Kidney epithelial cell (primary cell): ENCODE measurements around the gene TBC1D21. TPM values are rescaled to one million over a fixed set of nuclear protein-coding genes. Genes with fewer than 3 reads are reported as not detected.

Experiments
- DNase-seq: peaks from one replicate; pipeline ENCODE4 v3.0.0-alpha.2; 2010; ENCODE audit warnings: low read depth
- H3K27me3 ChIP-seq: 2 replicates; pipeline ENCODE4 v1.6.0; 2011; ENCODE audit warnings: low read length; ENCODE audit not compliant: control insufficient read depth, insufficient read depth
- H3K36me3 ChIP-seq: 2 replicates; pipeline ENCODE4 v1.5.1; 2011; ENCODE audit warnings: low read length; ENCODE audit not compliant: control insufficient read depth, insufficient read depth
- H3K4me3 ChIP-seq: 2 replicates; pipeline ENCODE4 v1.5.1; 2011; ENCODE audit warnings: low read depth, mild to moderate bottlenecking, control low read depth, low read length
- CTCF ChIP-seq: IDR thresholded peaks from 2 replicates; pipeline ENCODE4 v1.5.1; 2011; ENCODE audit warnings: mild to moderate bottlenecking, moderate library complexity, low read length, control low read depth, inconsistent platforms; ENCODE audit not compliant: insufficient read depth, poor library complexity, severe bottlenecking
- total RNA-seq: library from RNA; depleted of rRNA; stranded (reverse); fragments of >200 nt; gene quantifications from 2 replicates; pipeline ENCODE4 v1.2.3, GENCODE V29; 2015

The TBC1D21 gene
- total RNA-seq, 1 donor from 2014 or later = not detected

GRCh38 chr15:73838831-73839426, 34.4 kb upstream of the TBC1D21 start:
- Histone ChIP-seq H3K4me3 (no peak overlapping the region), H3K36me3 (no peaks in the 10 kb centered on the region), H3K27me3 (peaks cover 13% of the 10 kb centered on the region)
- no peak for TF ChIP-seq CTCF
- DNase-seq = no peak

- Histone ChIP-seq H3K4me3 (no peak overlapping the region), H3K36me3 (no peaks in the 10 kb centered on the region), H3K27me3 (peaks cover 13% of the 10 kb centered on the region)
- no peak for TF ChIP-seq CTCF
- DNase-seq = no peak
These were observed 33.5 kb upstream of the TBC1D21 start for GRCh38 chr15:73839699-73840377.

- Histone ChIP-seq H3K4me3 (no peak overlapping the region), H3K36me3 (no peaks in the 10 kb centered on the region), H3K27me3 (peaks cover 15% of the 10 kb centered on the region)
- no peak for DNase-seq
- no peak for TF ChIP-seq CTCF
These were observed 32.6 kb upstream of the TBC1D21 start for GRCh38 chr15:73840771-73841170.

- H3K36me3 ChIP-seq = no peaks in the 10 kb centered on the region
- H3K4me3 ChIP-seq = no peak overlapping the region
- TF ChIP-seq CTCF = no peak
- H3K27me3 ChIP-seq = peaks cover 19% of the 10 kb centered on the region
- no peak for DNase-seq
These were observed 31.3 kb upstream of the TBC1D21 start for GRCh38 chr15:73841756-73842725.

- DNase-seq = no peak
These were observed 29.6 kb upstream of the TBC1D21 start for GRCh38 chr15:73843787-73844186.

More at GRCh38 chr15:73843787-73844186, 29.6 kb upstream of the TBC1D21 start:
- no peak for TF ChIP-seq CTCF
- Histone ChIP-seq H3K27me3 (peaks cover 22% of the 10 kb centered on the region), H3K36me3 (no peaks in the 10 kb centered on the region), H3K4me3 (no peak overlapping the region)
